A673 (cell line): ENCODE data around the gene ATPAF1. TPM values are rescaled to one million over a fixed set of nuclear protein-coding genes. Genes with fewer than 3 reads are reported as not detected.
"Not testable (repeated sequence)": the region's sequence is repeated elsewhere in the genome, so short reads cannot be mapped to it uniquely, and the experiment has no call there.

ENCODE experiments used
- BruUV-seq: library from RNA; stranded (reverse); fragments of 400-500 nt; replicated peaks from 2 replicates; lab custom pipeline; 2021; lab: Mats Ljungman, UMichigan
- CTCF ChIA-PET: fragments of 300-600 bp; sonication (Branson Sonifier 250); formaldehyde crosslinking; loops from one replicate; lab custom pipeline; 2022; ENCODE audit warnings: antibody characterized with exemption; lab: Charles Lee
- POLR2A ChIA-PET: fragments of 300-600 bp; sonication (Branson Sonifier 250); formaldehyde crosslinking; loops from one replicate; lab custom pipeline; 2022; ENCODE audit warnings: antibody characterized with exemption; ENCODE audit not compliant: low non-redundant PET; lab: Charles Lee
- DNase-seq: peaks from one replicate; pipeline ENCODE4 v3.0.0-alpha.2; 2015; ENCODE audit warnings: low spot score
- H3K27ac ChIP-seq: fragments of 200-600 bp; sonication (generic); 2 replicates; pipeline ENCODE4 v1.5.1; 2016; ENCODE audit warnings: mixed run types, low read depth, mild to moderate bottlenecking, mixed read lengths, antibody characterized with exemption, low read length; ENCODE audit not compliant: poor library complexity, severe bottlenecking
- H3K27me3 ChIP-seq: fragments of 200-600 bp; sonication (generic); replicated peaks from 2 replicates; pipeline ENCODE4 v1.6.1; 2017; ENCODE audit warnings: mixed run types, low read depth, mild to moderate bottlenecking, mixed read lengths, antibody characterized with exemption, low read length; ENCODE audit not compliant: insufficient read depth, poor library complexity
- H3K36me3 ChIP-seq: fragments of 200-600 bp; sonication (generic); 2 replicates; pipeline ENCODE4 v1.6.1; 2016; ENCODE audit warnings: mixed run types, mild to moderate bottlenecking, mixed read lengths, antibody characterized with exemption, low read length; ENCODE audit not compliant: insufficient read depth, poor library complexity, severe bottlenecking
- H3K4me1 ChIP-seq: fragments of 200-600 bp; sonication (generic); 2 replicates; pipeline ENCODE4 v1.6.1; 2017; ENCODE audit warnings: mixed run types, mild to moderate bottlenecking, mixed read lengths, antibody characterized with exemption, low read length; ENCODE audit not compliant: insufficient read depth, poor library complexity, severe bottlenecking
- H3K4me3 ChIP-seq: fragments of 200-600 bp; sonication (generic); 2 replicates; pipeline ENCODE4 v1.5.1; 2016; ENCODE audit warnings: low read depth, mixed run types, mild to moderate bottlenecking, mixed read lengths, low read length; ENCODE audit not compliant: poor library complexity, severe bottlenecking
- H3K9me3 ChIP-seq: fragments of 200-600 bp; sonication (generic); 2 replicates; pipeline ENCODE4 v1.6.1; 2016; ENCODE audit warnings: mixed run types, low read depth, mild to moderate bottlenecking, mixed read lengths, antibody characterized with exemption, low read length; ENCODE audit not compliant: poor library complexity, severe bottlenecking
- EZH2 ChIP-seq: fragments of 200-600 bp; sonication (generic); IDR thresholded peaks from 2 replicates; pipeline ENCODE4 v1.6.1; 2017; ENCODE audit warnings: borderline replicate concordance, low read depth, mild to moderate bottlenecking, mixed read lengths, antibody characterized with exemption, low read length; ENCODE audit not compliant: poor library complexity, severe bottlenecking
- intact Hi-C: fragments of 100-400 bp; cut with micrococcal nuclease; formaldehyde crosslinking; loops from one replicate; pipeline ENCODE4 v1.10.0; 2022; ENCODE audit not compliant: unreplicated experiment
- total RNA-seq: library from RNA; stranded (reverse); gene quantifications from 2 replicates; pipeline ENCODE4 v1.2.3, GENCODE V29; 2021
- TF ChIP-seq, protein P1 (sequence below): fragments of 300-800, 200-600 bp; sonication (generic); conservative IDR thresholded peaks from 2 replicates; pipeline ENCODE4 v1.5.1; 2017; ENCODE audit warnings: low read depth, mild to moderate bottlenecking, antibody characterized with exemption, low read length, moderate library complexity, mixed read lengths

ATPAF1 gene
- total RNA-seq, 1 experiment from 2014 or later: 41.7 TPM

DNA sequence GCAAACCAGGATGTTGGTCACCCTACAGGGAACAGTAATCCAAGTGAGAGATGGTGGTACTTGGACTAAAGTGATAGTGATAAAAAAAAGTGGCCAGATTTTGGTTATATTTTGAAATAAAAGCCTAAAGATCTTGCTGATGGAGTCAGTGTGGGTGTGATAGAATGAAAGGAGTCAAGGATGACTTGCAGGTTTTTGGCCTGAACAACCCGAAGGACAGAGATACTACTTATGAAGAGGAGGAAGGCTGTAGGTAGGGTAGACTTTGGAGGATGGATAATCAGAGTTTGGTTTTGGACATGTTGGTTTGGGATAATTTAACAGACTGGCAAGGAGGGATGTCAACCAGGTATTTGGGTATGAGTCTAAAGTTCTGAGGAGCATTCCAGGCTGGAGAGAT, 2.0 kb upstream of the ATPAF1 start:
- H3K4me3 ChIP-seq: no peak overlapping the region
- BruUV-seq: no TSS peak
- intact Hi-C loops: no loop called here
- no peak overlapping the region for H3K27ac ChIP-seq
- H3K9me3 ChIP-seq: no peaks in the 10 kb centered on the region
- DNase-seq: no peak
- no peak for TF ChIP-seq EZH2
- TF ChIP-seq, protein P1, sequence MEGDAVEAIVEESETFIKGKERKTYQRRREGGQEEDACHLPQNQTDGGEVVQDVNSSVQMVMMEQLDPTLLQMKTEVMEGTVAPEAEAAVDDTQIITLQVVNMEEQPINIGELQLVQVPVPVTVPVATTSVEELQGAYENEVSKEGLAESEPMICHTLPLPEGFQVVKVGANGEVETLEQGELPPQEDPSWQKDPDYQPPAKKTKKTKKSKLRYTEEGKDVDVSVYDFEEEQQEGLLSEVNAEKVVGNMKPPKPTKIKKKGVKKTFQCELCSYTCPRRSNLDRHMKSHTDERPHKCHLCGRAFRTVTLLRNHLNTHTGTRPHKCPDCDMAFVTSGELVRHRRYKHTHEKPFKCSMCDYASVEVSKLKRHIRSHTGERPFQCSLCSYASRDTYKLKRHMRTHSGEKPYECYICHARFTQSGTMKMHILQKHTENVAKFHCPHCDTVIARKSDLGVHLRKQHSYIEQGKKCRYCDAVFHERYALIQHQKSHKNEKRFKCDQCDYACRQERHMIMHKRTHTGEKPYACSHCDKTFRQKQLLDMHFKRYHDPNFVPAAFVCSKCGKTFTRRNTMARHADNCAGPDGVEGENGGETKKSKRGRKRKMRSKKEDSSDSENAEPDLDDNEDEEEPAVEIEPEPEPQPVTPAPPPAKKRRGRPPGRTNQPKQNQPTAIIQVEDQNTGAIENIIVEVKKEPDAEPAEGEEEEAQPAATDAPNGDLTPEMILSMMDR: no peak
- ChIA-PET CTCF (no interaction called here), POLR2A (no interaction called here)
- peaks cover 11% of the 10 kb centered on the region for H3K4me1 ChIP-seq
- H3K27me3 ChIP-seq: no peaks in the 10 kb centered on the region
- peaks cover 4% of the 10 kb centered on the region for H3K36me3 ChIP-seq

DNA sequence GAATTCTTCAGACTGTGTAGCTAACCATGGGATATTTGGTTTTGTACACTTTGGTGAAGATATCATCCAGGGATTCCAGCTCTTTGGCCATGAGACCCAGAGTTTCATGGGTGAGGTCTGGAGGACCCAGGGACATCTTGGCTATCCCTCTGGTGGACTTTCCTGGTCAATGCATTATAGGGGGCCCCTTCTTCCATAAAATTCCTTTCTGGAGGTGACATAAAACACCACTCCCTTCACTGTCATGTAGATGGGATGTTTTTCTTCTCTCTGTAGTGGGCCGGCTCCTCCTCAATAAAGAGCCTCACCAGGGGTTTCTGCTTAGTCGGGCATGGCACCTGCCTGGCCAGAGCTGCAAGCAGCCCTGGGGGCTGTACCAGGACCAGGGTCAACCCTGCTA, 2.2 kb downstream of the ATPAF1 start:
- intact Hi-C loops: no loop called here
- CTCF ChIA-PET: no interaction called here

DNA sequence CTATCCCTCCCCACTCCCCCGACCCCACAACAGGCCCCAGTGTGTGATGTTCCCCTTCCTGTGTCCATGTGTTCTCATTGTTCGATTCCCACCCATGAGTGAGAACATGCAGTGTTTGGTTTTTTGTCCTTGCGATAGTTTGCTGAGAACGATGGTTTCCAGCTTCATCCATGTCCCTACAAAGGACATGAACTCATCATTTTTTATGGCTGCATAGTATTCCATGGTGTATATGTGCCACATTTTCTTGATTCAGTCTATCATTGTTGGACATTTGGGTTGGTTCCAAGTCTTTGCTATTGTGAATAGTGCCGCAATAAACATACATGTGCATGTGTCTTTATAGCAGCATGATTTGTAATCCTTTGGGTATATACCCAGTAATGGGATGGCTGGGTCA, 5.2 kb downstream of the ATPAF1 start:
- Histone ChIP-seq H3K4me1 (peaks cover 11% of the 10 kb centered on the region), H3K36me3 (peaks cover 21% of the 10 kb centered on the region)
- intact Hi-C loops, H3K27ac ChIP-seq, H3K4me3 ChIP-seq, CTCF ChIA-PET, H3K9me3 ChIP-seq, POLR2A ChIA-PET, DNase-seq, BruUV-seq, H3K27me3 ChIP-seq: not testable (repeated sequence)

More for the DNA sequence above, 2.2 kb downstream of the ATPAF1 start:
- no peaks in the 10 kb centered on the region for H3K27me3 ChIP-seq
- no peak overlapping the region for H3K27ac ChIP-seq
- no peaks in the 10 kb centered on the region for H3K9me3 ChIP-seq
- peaks cover 16% of the 10 kb centered on the region for H3K36me3 ChIP-seq
- POLR2A ChIA-PET: no interaction called here
- no peak for TF ChIP-seq EZH2
- TF ChIP-seq, protein P1: no peak
- BruUV-seq: no TSS peak
- H3K4me1 ChIP-seq: peaks cover 11% of the 10 kb centered on the region
- no peak for DNase-seq
- no peak overlapping the region for H3K4me3 ChIP-seq

DNA sequence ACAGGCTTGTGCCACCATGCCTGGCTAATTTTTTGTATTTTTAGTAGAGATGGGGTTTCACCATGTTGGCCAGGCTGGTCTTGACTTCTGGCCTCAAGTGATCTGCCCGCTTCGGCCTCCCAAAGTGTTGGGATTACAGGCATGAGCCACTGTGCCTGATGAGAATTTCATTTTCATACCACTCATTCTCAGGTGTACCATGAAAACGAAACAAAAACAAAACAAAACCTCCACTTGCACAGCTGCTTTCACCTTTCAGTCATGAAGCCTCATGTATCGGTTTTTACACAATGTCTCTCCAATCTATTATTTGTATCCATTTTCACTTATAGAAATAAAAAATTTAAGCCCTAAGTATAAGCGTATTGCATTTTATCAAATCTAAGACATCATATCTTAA, 8.0 kb downstream of the ATPAF1 start:
- H3K27me3 ChIP-seq, H3K9me3 ChIP-seq, intact Hi-C loops, POLR2A ChIA-PET, H3K27ac ChIP-seq, H3K4me3 ChIP-seq, DNase-seq, BruUV-seq, H3K4me1 ChIP-seq, CTCF ChIA-PET: not testable (repeated sequence)
- H3K36me3 ChIP-seq: peaks cover 32% of the 10 kb centered on the region
